ENCODE results near the gene SUGCT. TPM values are rescaled to one million over a fixed set of nuclear protein-coding genes. Genes with fewer than 3 reads are reported as not detected.

Gene SUGCT
- total RNA-seq, 4 donors from 2014 or later, result 1.1 to 3.6 (median 2.6) TPM

GRCh38 chr7:40526951-40527715 is 392.3 kb downstream of the SUGCT start:
- TF ChIP-seq CTCF (IDR thresholded peaks at IDR 0.05), result no peak
- ATAC-seq (ENCODE audit: low FRiP score) (no peak), DNase-seq (ENCODE audit: low spot score) (no peak)

- DNase-seq (ENCODE audit: low spot score) (no peak), ATAC-seq (ENCODE audit: low FRiP score) (no peak)
- no peak for TF ChIP-seq CTCF (IDR thresholded peaks at IDR 0.05)
Observed at GRCh38 chr7:40527723-40528122, 392.9 kb downstream of the SUGCT start.

- TF ChIP-seq CTCF (IDR thresholded peaks at IDR 0.05), result no peak
- no peak for DNase-seq (ENCODE audit: low spot score)
- no peak for ATAC-seq (ENCODE audit: low FRiP score)
Observed at GRCh38 chr7:40530292-40530691, 395.5 kb downstream of the SUGCT start.

- TF ChIP-seq CTCF (IDR thresholded peaks at IDR 0.05), result no peak
- no peak for ATAC-seq (ENCODE audit: low FRiP score)
- DNase-seq (ENCODE audit: low spot score), result no peak
Observed at GRCh38 chr7:40531956-40532355, 397.2 kb downstream of the SUGCT start.

- ATAC-seq (ENCODE audit: low FRiP score) (no peak), DNase-seq (ENCODE audit: low spot score) (no peak)
- no peak for TF ChIP-seq CTCF (IDR thresholded peaks at IDR 0.05)
Observed at GRCh38 chr7:40535678-40536077, 400.9 kb downstream of the SUGCT start.

GRCh38 chr7:40536421-40536820 is 401.6 kb downstream of the SUGCT start:
- no peak for TF ChIP-seq CTCF (IDR thresholded peaks at IDR 0.05)
- ATAC-seq (ENCODE audit: low FRiP score) (no peak), DNase-seq (ENCODE audit: low spot score) (no peak)

- DNase-seq (ENCODE audit: low spot score), result no peak
- TF ChIP-seq CTCF (IDR thresholded peaks at IDR 0.05), result no peak
- no peak for ATAC-seq (ENCODE audit: low FRiP score)
Observed at GRCh38 chr7:40538281-40538680, 403.5 kb downstream of the SUGCT start.
